T-helper 2 cell treated with Interferon-gamma antibody and Interleukin-4, amounts not matched to agents 5 μg/mL and 100 μg/mL, for 36 hours (primary cell): ENCODE data around the gene SNAP47.

Experiments used
- DNase-seq: peaks from one replicate; pipeline ENCODE4 v3.0.0; 2021; ENCODE audit warnings: low spot score
- H3K27ac Mint-ChIP-seq: one replicate; pipeline ENCODE4 v1.8.0; 2021; ENCODE audit warnings: mild to moderate bottlenecking, mixed read lengths
- H3K27me3 Mint-ChIP-seq: one replicate; pipeline ENCODE4 v1.8.0; 2021; ENCODE audit warnings: low read depth, mixed read lengths
- H3K36me3 Mint-ChIP-seq: one replicate; pipeline ENCODE4 v1.8.0; 2021; ENCODE audit warnings: low read depth, mixed read lengths
- H3K4me1 Mint-ChIP-seq: one replicate; pipeline ENCODE4 v1.8.0; 2021; ENCODE audit warnings: low read depth, mixed read lengths
- H3K4me3 Mint-ChIP-seq: one replicate; pipeline ENCODE4 v1.8.0; 2022; ENCODE audit warnings: mild to moderate bottlenecking, moderate library complexity, mixed read lengths
- H3K9me3 Mint-ChIP-seq: one replicate; pipeline ENCODE4 v1.8.0; 2021; ENCODE audit warnings: mixed read lengths

Gene SNAP47

DNA sequence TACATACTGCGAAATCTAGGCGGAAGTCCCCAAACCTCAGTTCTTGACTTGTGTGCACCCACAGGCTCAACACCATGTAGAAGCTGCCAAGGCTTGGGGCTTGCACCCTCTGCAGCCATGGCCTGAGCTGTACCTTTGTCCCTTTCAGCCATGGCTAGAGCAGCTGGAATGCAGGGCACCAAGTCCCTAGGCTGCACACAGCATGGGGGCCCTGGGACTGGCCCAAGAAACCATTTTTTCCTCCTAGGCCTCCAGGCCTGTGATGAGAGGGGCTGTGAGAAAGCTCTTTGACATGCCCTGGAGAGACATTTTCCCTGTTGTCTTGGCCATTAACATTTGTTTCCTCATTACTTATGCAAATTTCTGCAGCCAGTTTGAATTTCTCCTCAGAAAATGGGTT is 78.7 kb downstream of the SNAP47 start:
- peaks cover 24% of the 10 kb centered on the region for H3K9me3 Mint-ChIP-seq
- DNase-seq = no peak

DNA sequence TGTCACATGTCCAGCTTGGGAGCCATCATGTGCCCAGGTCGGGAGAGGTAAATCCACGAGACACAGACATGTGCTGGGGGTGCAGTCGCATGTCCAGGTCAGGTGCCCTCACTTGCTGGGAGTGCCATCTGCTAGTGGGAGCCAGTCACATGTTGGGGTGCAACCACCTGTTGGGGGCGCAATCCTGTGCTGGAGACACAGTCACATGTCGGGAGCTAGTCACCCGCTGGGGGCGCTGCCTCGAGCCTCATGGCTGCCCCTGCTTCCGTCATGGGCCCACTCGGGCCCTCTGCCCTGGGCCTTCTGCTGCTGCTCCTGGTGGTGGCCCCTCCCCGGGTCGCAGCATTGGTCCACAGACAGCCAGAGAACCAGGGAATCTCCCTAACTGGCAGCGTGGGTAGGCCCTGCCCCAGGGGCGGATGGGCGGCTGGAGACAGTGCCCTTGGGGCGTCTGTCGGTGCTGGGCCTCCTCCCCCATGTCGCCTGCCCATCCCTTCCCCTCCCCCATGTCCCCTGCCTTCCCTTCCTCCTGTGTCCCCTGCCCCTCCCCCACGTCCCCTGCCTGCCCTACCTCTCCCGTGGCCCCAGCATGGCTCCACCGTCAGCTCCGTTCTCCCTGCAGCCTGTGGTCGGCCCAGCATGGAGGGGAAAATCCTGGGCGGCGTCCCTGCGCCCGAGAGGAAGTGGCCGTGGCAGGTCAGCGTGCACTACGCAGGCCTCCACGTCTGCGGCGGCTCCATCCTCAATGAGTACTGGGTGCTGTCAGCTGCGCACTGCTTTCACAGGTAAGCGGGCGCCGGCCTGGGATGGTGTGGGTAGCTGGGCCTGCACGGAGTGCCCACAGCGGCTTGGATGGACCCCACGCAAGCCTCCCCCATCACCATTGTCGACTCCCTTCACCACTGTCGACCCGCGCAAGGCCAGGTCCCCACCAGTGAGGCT is 80.5 kb downstream of the SNAP47 start, which contains the start of gene PRSS38:
PRSS38 (plus strand) TSS at position 208 of the 942 bp plus-strand sequence; CDS start at position 250, 42 bp downstream.
- Mint-ChIP-seq H3K36me3 (no peaks in the 10 kb centered on the region), H3K27ac (no peak within 1 kb of the TSS), H3K9me3 (peaks cover 24% of the 10 kb centered on the region), H3K4me1 (no peaks in the 10 kb centered on the region), H3K27me3 (no peaks in the 10 kb centered on the region), H3K4me3 (no peak within 1 kb of the TSS)
- DNase-seq = no peak

More for the DNA sequence above, 78.7 kb downstream of the SNAP47 start:
- no peaks in the 10 kb centered on the region for H3K27me3 Mint-ChIP-seq
- H3K4me3 Mint-ChIP-seq = no peak overlapping the region
- H3K36me3 Mint-ChIP-seq = no peaks in the 10 kb centered on the region
- no peaks in the 10 kb centered on the region for H3K4me1 Mint-ChIP-seq
- no peak overlapping the region for H3K27ac Mint-ChIP-seq

- H3K4me3 Mint-ChIP-seq = no peak overlapping the region
- no peaks in the 10 kb centered on the region for H3K4me1 Mint-ChIP-seq
- no peak overlapping the region for H3K27ac Mint-ChIP-seq
- H3K27me3 Mint-ChIP-seq = no peaks in the 10 kb centered on the region
- H3K9me3 Mint-ChIP-seq = peaks cover 31% of the 10 kb centered on the region
- DNase-seq = no peak
- no peaks in the 10 kb centered on the region for H3K36me3 Mint-ChIP-seq
These were observed 81.7 kb downstream of the SNAP47 start for GRCh38 chr1:227816750-227817446.

- DNase-seq = no peak
- H3K27me3 Mint-ChIP-seq = peaks cover 9% of the 10 kb centered on the region
- H3K27ac Mint-ChIP-seq = no peak overlapping the region
- no peaks in the 10 kb centered on the region for H3K36me3 Mint-ChIP-seq
- H3K9me3 Mint-ChIP-seq = peaks cover 23% of the 10 kb centered on the region
- H3K4me3 Mint-ChIP-seq = no peak overlapping the region
- no peaks in the 10 kb centered on the region for H3K4me1 Mint-ChIP-seq
These were observed 88.3 kb downstream of the SNAP47 start for GRCh38 chr1:227823537-227823936.

GRCh38 chr1:227824204-227824603 is 89.0 kb downstream of the SNAP47 start:
- Mint-ChIP-seq H3K4me3 (no peak overlapping the region), H3K27ac (no peak overlapping the region), H3K36me3 (no peaks in the 10 kb centered on the region), H3K27me3 (peaks cover 9% of the 10 kb centered on the region), H3K9me3 (peaks cover 23% of the 10 kb centered on the region), H3K4me1 (peaks cover 2% of the 10 kb centered on the region)
- no peak for DNase-seq

GRCh38 chr1:227828786-227829185 is 93.6 kb downstream of the SNAP47 start:
- peaks cover 9% of the 10 kb centered on the region for H3K9me3 Mint-ChIP-seq
- DNase-seq = no peak
- H3K36me3 Mint-ChIP-seq = no peaks in the 10 kb centered on the region
- no peak overlapping the region for H3K27ac Mint-ChIP-seq
- H3K4me3 Mint-ChIP-seq = no peak overlapping the region
- peaks cover 2% of the 10 kb centered on the region for H3K4me1 Mint-ChIP-seq
- peaks cover 9% of the 10 kb centered on the region for H3K27me3 Mint-ChIP-seq
